ENCODE results near the gene PSMC2. TPM values are rescaled to one million over a fixed set of nuclear protein-coding genes. Genes with fewer than 3 reads are reported as not detected.

PSMC2 gene
- total RNA-seq, 2 donors from 2014 or later = 27.0 to 40.5 TPM

DNA sequence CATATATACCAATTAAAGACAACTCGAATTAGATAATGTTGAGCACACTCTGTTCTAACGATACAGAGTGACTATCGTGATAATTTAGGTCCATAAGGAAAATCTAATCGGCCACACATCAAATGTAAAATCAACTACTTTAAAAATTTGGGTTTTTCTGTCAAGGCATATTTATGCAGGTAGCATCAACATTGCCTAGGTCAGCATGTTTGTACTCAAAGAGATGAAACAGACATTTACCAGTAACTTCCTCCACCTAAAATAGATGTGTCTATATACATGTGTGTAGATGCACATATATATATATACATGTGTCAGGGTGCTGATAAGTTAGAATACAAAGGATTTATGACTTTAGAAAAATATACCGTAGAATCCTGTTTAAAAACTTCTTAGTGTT is 22.0 kb downstream of the PSMC2 start:
- intact Hi-C loops (cut with DNase I) = no loop called here
- Histone ChIP-seq H3K4me1 (no peaks in the 10 kb centered on the region), H3K36me3 (replicated peaks in 1 of 2; ENCODE audit: insufficient read depth in 1 of 2, low read depth in 2 of 2) (peaks cover 0 to 24% of the 10 kb centered on the region in 2 donors), H3K9me3 (no peaks in the 10 kb centered on the region), H3K4me3 (no peak overlapping the region), H3K27me3 (no peaks in the 10 kb centered on the region), H3K27ac (no peak overlapping the region)
- WGBS, 2 donors = 85 to 91% methylated on average over 5 of the region's 5 CpGs
- no peak for DNase-seq
- ATAC-seq = no peak
- TF ChIP-seq POLR2A (IDR thresholded peaks at IDR 0.05) = no peak
- TF ChIP-seq, protein P1, sequence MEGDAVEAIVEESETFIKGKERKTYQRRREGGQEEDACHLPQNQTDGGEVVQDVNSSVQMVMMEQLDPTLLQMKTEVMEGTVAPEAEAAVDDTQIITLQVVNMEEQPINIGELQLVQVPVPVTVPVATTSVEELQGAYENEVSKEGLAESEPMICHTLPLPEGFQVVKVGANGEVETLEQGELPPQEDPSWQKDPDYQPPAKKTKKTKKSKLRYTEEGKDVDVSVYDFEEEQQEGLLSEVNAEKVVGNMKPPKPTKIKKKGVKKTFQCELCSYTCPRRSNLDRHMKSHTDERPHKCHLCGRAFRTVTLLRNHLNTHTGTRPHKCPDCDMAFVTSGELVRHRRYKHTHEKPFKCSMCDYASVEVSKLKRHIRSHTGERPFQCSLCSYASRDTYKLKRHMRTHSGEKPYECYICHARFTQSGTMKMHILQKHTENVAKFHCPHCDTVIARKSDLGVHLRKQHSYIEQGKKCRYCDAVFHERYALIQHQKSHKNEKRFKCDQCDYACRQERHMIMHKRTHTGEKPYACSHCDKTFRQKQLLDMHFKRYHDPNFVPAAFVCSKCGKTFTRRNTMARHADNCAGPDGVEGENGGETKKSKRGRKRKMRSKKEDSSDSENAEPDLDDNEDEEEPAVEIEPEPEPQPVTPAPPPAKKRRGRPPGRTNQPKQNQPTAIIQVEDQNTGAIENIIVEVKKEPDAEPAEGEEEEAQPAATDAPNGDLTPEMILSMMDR (IDR thresholded peaks at IDR 0.05) = no peak

DNA sequence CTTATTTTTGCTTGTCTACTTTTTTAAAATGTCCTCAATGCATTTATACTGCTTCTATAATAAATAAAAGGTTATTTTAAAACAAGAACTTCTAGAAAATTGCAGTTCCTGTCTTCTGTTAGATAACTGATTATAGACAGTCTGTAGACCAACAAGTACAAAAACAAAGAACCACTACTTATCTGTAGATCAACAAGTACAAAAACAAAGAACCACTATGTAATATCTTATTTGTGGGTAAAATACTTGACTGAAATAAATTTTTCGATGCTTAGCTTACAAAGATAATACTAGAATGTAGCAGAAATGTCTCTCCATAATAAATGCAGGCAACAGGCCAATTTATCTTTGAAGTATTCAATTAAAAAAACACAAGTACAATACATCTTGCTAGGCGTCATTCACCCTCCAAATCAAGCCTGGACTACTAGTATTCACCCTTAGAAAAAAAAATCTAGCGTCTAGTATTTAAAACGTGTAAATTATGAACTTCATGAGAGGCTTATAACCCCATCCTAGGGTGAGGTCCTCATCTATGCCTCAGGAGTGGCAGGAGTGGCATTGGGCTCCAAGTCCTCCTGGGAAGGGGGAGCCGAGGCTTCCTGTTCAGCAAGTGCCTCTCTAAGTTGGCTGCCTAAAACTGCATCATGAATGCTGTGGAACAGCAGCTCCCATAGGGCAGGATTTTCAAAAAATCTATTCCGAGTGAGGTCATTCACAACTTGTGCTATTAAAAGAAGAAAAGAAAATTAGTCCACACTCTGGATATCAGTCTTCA is 26.6 kb downstream of the PSMC2 start:
- intact Hi-C loops (cut with DNase I) = no loop called here
- DNase-seq (no peak), ATAC-seq (no peak)
- Histone ChIP-seq H3K4me3 (no peak overlapping the region), H3K27me3 (no peaks in the 10 kb centered on the region), H3K9me3 (no peaks in the 10 kb centered on the region), H3K36me3 (replicated peaks in 1 of 2; ENCODE audit: insufficient read depth in 1 of 2, low read depth in 2 of 2) (no peaks in the 10 kb centered on the region), H3K4me1 (no peaks in the 10 kb centered on the region), H3K27ac (no peak overlapping the region)
- no peak for TF ChIP-seq POLR2A (IDR thresholded peaks at IDR 0.05)
- TF ChIP-seq, protein P1 (IDR thresholded peaks at IDR 0.05) = no peak
- 41 to 45% methylated on average over 6 of the region's 6 CpGs for WGBS, 2 donors

- DNase-seq = no peak
- WGBS, 2 donors = 60 to 68% methylated on average over 3 of the region's 3 CpGs
- intact Hi-C loops (cut with DNase I) = no loop called here
- no peaks in the 10 kb centered on the region for H3K9me3 ChIP-seq
- H3K27ac ChIP-seq = no peak overlapping the region
- no peaks in the 10 kb centered on the region for H3K27me3 ChIP-seq
- no peak overlapping the region for H3K4me3 ChIP-seq
- TF ChIP-seq POLR2A (IDR thresholded peaks at IDR 0.05) = no peak
- TF ChIP-seq, protein P1 (IDR thresholded peaks at IDR 0.05) = no peak
- H3K36me3 ChIP-seq (replicated peaks in 1 of 2; ENCODE audit: insufficient read depth in 1 of 2, low read depth in 2 of 2) = no peaks in the 10 kb centered on the region
- no peaks in the 10 kb centered on the region for H3K4me1 ChIP-seq
- no peak for ATAC-seq
These were observed 32.0 kb downstream of the PSMC2 start for GRCh38 chr7:103379270-103379975.

DNA sequence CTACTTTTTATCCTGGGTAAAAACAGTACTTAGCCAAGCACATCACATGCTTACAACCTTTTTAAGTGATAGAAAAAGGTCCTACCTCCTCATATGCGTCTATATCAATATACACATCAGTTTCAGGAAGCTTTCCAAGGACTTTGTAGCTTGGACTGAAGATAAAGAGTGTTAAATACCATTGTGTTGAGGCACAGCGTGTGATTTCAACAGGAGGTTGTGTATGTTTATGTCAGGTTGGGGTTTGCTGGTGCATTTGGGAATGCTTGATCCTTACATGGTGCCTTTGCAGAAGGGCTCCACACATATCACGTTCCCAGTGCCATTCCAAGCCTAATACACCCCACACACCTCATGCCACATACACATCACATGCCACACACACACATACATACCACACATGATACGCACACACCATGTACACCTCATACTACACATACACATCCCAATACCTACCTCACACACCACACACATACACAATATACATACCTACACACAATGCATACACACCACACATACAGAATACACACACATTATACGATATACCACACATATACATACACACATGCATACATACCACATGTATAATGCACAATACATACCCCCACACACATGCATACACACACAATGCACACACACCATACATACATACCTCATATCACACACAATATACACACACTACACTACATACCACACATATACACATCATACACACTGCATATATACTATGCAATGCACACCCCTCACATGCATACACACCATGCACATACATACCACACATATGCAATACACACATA is 33.1 kb downstream of the PSMC2 start:
- ATAC-seq (no peak), DNase-seq (no peak)
- TF ChIP-seq POLR2A (IDR thresholded peaks at IDR 0.05) = no peak
- TF ChIP-seq, protein P1 (IDR thresholded peaks at IDR 0.05) = no peak
- intact Hi-C loops (cut with DNase I) = no loop called here
- H3K9me3 ChIP-seq = no peaks in the 10 kb centered on the region
- no peaks in the 10 kb centered on the region for H3K27me3 ChIP-seq
- H3K27ac ChIP-seq = no peak overlapping the region
- no peak overlapping the region for H3K4me3 ChIP-seq
- H3K4me1 ChIP-seq = no peaks in the 10 kb centered on the region
- H3K36me3 ChIP-seq (replicated peaks in 1 of 2; ENCODE audit: insufficient read depth in 1 of 2, low read depth in 2 of 2) = no peaks in the 10 kb centered on the region
- 55 to 71% methylated on average over 5 of the region's 5 CpGs for WGBS, 2 donors
